H9 (cell line): ENCODE data around the gene DNAJC25. TPM values are rescaled to one million over a fixed set of nuclear protein-coding genes. Genes with fewer than 3 reads are reported as not detected.

Experiments used
- DNase-seq: peaks from one replicate; pipeline ENCODE4 v3.0.0-alpha.2; 2017
- H2AFZ ChIP-seq: one replicate; pipeline ENCODE4 v1.6.1; 2013; ENCODE audit warnings: mild to moderate bottlenecking, low read length, control low read depth, moderate library complexity
- H2AK5ac ChIP-seq: 2 replicates; pipeline ENCODE4 v1.6.1; 2013; ENCODE audit warnings: low read length, control low read depth, mixed read lengths; ENCODE audit not compliant: insufficient read length
- H2BK120ac ChIP-seq: one replicate; pipeline ENCODE4 v1.6.1; 2013; ENCODE audit warnings: low read depth, mild to moderate bottlenecking, low read length, control low read depth, inconsistent platforms; ENCODE audit not compliant: poor library complexity, severe bottlenecking
- H2BK12ac ChIP-seq: 2 replicates; pipeline ENCODE4 v1.6.1; 2013; ENCODE audit warnings: low read length, control low read depth, mixed read lengths, low read depth; ENCODE audit not compliant: insufficient read length
- H2BK15ac ChIP-seq: 2 replicates; pipeline ENCODE4 v1.6.1; 2013; ENCODE audit warnings: low read depth, low read length, control low read depth
- H2BK20ac ChIP-seq: one replicate; pipeline ENCODE4 v1.6.1; 2013; ENCODE audit warnings: low read depth, mild to moderate bottlenecking, low read length, control low read depth, inconsistent platforms; ENCODE audit not compliant: poor library complexity, severe bottlenecking
- H2BK5ac ChIP-seq: 2 replicates; pipeline ENCODE4 v1.6.1; 2013; ENCODE audit warnings: low read length, control low read depth, mixed read lengths; ENCODE audit not compliant: insufficient read length
- H3K14ac ChIP-seq: 2 replicates; pipeline ENCODE4 v1.6.1; 2013; ENCODE audit warnings: low read length, control low read depth; ENCODE audit not compliant: insufficient read depth
- H3K18ac ChIP-seq: 2 replicates; pipeline ENCODE4 v1.6.1; 2013; ENCODE audit warnings: low read depth, mild to moderate bottlenecking, mixed read lengths, low read length, control low read depth; ENCODE audit not compliant: insufficient read length
- H3K23ac ChIP-seq: 2 replicates; pipeline ENCODE4 v1.6.1; 2013; ENCODE audit warnings: low read length, control low read depth, mixed read lengths, low read depth; ENCODE audit not compliant: insufficient read length
- H3K23me2 ChIP-seq: 2 replicates; pipeline ENCODE4 v1.6.1; 2013; ENCODE audit warnings: low read depth, mild to moderate bottlenecking, mixed read lengths, low read length, control low read depth; ENCODE audit not compliant: insufficient read length, poor library complexity, severe bottlenecking
- H3K27ac ChIP-seq: 2 replicates; pipeline ENCODE4 v1.5.1; 2013; ENCODE audit warnings: low read length, control low read depth, mixed read lengths, low read depth; ENCODE audit not compliant: insufficient read length
- H3K27me3 ChIP-seq: 2 replicates; pipeline ENCODE4 v1.6.1; 2013; ENCODE audit warnings: low read length, control low read depth, inconsistent platforms; ENCODE audit not compliant: insufficient read depth
- H3K4ac ChIP-seq: 2 replicates; pipeline ENCODE4 v1.6.1; 2013; ENCODE audit warnings: low read depth, mild to moderate bottlenecking, control low read depth, inconsistent platforms, low read length, moderate library complexity
- H3K4me1 ChIP-seq: 2 replicates; pipeline ENCODE4 v1.6.1; 2013; ENCODE audit warnings: low read length, control low read depth, inconsistent platforms; ENCODE audit not compliant: insufficient read depth
- H3K4me2 ChIP-seq: 2 replicates; pipeline ENCODE4 v1.6.1; 2013; ENCODE audit warnings: low read length, control low read depth, mixed read lengths; ENCODE audit not compliant: insufficient read length, insufficient read depth
- H3K56ac ChIP-seq: 2 replicates; pipeline ENCODE4 v1.6.1; 2013; ENCODE audit warnings: low read depth, mild to moderate bottlenecking, mixed read lengths, low read length, control low read depth; ENCODE audit not compliant: insufficient read length
- H3K79me1 ChIP-seq: 2 replicates; pipeline ENCODE4 v1.6.1; 2013; ENCODE audit warnings: low read depth, mild to moderate bottlenecking, moderate library complexity, low read length, control low read depth, inconsistent platforms; ENCODE audit not compliant: insufficient read depth, poor library complexity, severe bottlenecking
- H3K79me2 ChIP-seq: 2 replicates; pipeline ENCODE4 v1.6.1; 2013; ENCODE audit warnings: low read length, control low read depth, inconsistent platforms; ENCODE audit not compliant: insufficient read depth
- H3K9ac ChIP-seq: 2 replicates; pipeline ENCODE4 v1.6.1; 2013; ENCODE audit warnings: low read length, control low read depth, mixed read lengths; ENCODE audit not compliant: insufficient read length; ENCODE audit errors: extremely low read depth
- H3K9me3 ChIP-seq: one replicate; pipeline ENCODE4 v1.6.1; 2013; ENCODE audit warnings: low read depth, low read length, inconsistent platforms; ENCODE audit not compliant: control insufficient read depth
- H3T11ph ChIP-seq: one replicate; pipeline ENCODE4 v1.6.1; 2013; ENCODE audit warnings: mild to moderate bottlenecking, low read length, control low read depth, inconsistent platforms
- H4K20me1 ChIP-seq: one replicate; pipeline ENCODE4 v1.6.1; 2013; ENCODE audit not compliant: control insufficient read depth, insufficient read length, insufficient read depth
- H4K5ac ChIP-seq: 2 replicates; pipeline ENCODE4 v1.6.1; 2013; ENCODE audit warnings: low read depth, mild to moderate bottlenecking, mixed read lengths, low read length, control low read depth; ENCODE audit not compliant: insufficient read length
- H4K8ac ChIP-seq: replicated peaks from 2 replicates; pipeline ENCODE4 v1.6.1; 2013; ENCODE audit warnings: low read length, control low read depth, mixed read lengths, low read depth; ENCODE audit not compliant: insufficient read length
- H4K91ac ChIP-seq: 2 replicates; pipeline ENCODE4 v1.6.1; 2013; ENCODE audit warnings: low read depth, mild to moderate bottlenecking, moderate library complexity, mixed read lengths, low read length, control low read depth; ENCODE audit not compliant: insufficient read length
- H3K27ac Mint-ChIP-seq, 3 experiments: 2 replicates in 2 of 3; 3 replicates in 1 of 3; pipeline ENCODE4 v1.8.0; 2020 to 2021; ENCODE audit warnings: mixed read lengths in 3 of 3, mild to moderate bottlenecking in 1 of 3, moderate library complexity in 1 of 3
- H3K27me3 Mint-ChIP-seq: 2 replicates; pipeline ENCODE4 v1.8.0; 2021; ENCODE audit warnings: low read depth, mild to moderate bottlenecking, moderate library complexity, mixed read lengths
- H3K36me3 Mint-ChIP-seq, 3 experiments: 2 replicates in 2 of 3; 3 replicates in 1 of 3; pipeline ENCODE4 v1.8.0; 2020 to 2021; ENCODE audit warnings: low read depth in 3 of 3, mixed read lengths in 3 of 3; ENCODE audit not compliant: insufficient read depth in 1 of 3
- H3K4me1 Mint-ChIP-seq, 2 experiments: 2 replicates each; pipeline ENCODE4 v1.8.0; 2020; ENCODE audit warnings: mixed read lengths in 2 of 2
- H3K4me3 Mint-ChIP-seq, 2 experiments: 2 replicates in 1 of 2; 3 replicates in 1 of 2; pipeline ENCODE4 v1.8.0; 2020 to 2021; ENCODE audit warnings: mild to moderate bottlenecking in 2 of 2, mixed read lengths in 2 of 2, moderate library complexity in 1 of 2
- H3K9me3 Mint-ChIP-seq, 2 experiments: 2 replicates in 1 of 2; 3 replicates in 1 of 2; pipeline ENCODE4 v1.8.0; 2020; ENCODE audit warnings: mild to moderate bottlenecking in 2 of 2, mixed read lengths in 2 of 2, moderate library complexity in 1 of 2
- CTCF ChIP-seq: fragments of 200-600 bp; sonication (generic); conservative IDR thresholded peaks from 3 replicates; pipeline ENCODE4 v1.8.0; 2021; ENCODE audit warnings: antibody characterized with exemption, mild to moderate bottlenecking
- WGBS: extraction: QIAGEN DNeasy Blood & Tissue Kit; methylation state at CpG from one replicate; pipeline ENCODE4 v1.1.7; 2013; ENCODE audit warnings: missing lambda C conversion rate, low lambda C conversion rate, mixed read lengths; ENCODE audit not compliant: insufficient read length; ENCODE audit errors: extremely low coverage; 5-methylcytosine and 5-hydroxymethylcytosine counted together
- total RNA-seq: library from RNA; stranded (reverse); gene quantifications from 2 replicates; pipeline ENCODE4 v1.2.1, GENCODE V29; 2021

Gene DNAJC25
- total RNA-seq, 1 experiment from 2014 or later: 7.6 TPM

GRCh38 chr9:111605041-111605559 is 26.0 kb upstream of the DNAJC25 start:
- no peak overlapping the region for H4K5ac ChIP-seq
- H2AK5ac ChIP-seq: no peak overlapping the region
- peaks cover 1% of the 10 kb centered on the region for H3K23me2 ChIP-seq
- H3K56ac ChIP-seq: no peak overlapping the region
- no peak overlapping the region for H2BK20ac ChIP-seq
- no peak overlapping the region for H3K27ac ChIP-seq
- H3K79me2 ChIP-seq: no peaks in the 10 kb centered on the region
- no peaks in the 10 kb centered on the region for H3K4me1 ChIP-seq
- Mint-ChIP-seq H3K27ac (no peak overlapping the region; a peak in 1 of 7 replicates), H3K4me1 (peaks cover 0 to 4% of the 10 kb centered on the region in 2 experiments; a peak in 1 of 4 replicates), H3K27me3 (peaks cover 8% of the 10 kb centered on the region), H3K9me3 (no peaks in the 10 kb centered on the region), H3K36me3 (no peaks in the 10 kb centered on the region), H3K4me3 (no peak overlapping the region)
- H3K18ac ChIP-seq: no peak overlapping the region
- no peaks in the 10 kb centered on the region for H4K20me1 ChIP-seq
- no peaks in the 10 kb centered on the region for H3K9me3 ChIP-seq
- no peak overlapping the region for H3K23ac ChIP-seq
- H3K9ac ChIP-seq: no peak overlapping the region
- no peak overlapping the region for H3T11ph ChIP-seq
- H3K4me2 ChIP-seq: no peak overlapping the region
- no peak overlapping the region for H2BK5ac ChIP-seq
- H3K14ac ChIP-seq: no peak overlapping the region
- DNase-seq: no peak
- no peak overlapping the region for H2BK12ac ChIP-seq
- no peaks in the 10 kb centered on the region for H3K79me1 ChIP-seq
- H4K91ac ChIP-seq: no peak overlapping the region
- no peak overlapping the region for H2AFZ ChIP-seq
- no peak overlapping the region for H2BK120ac ChIP-seq
- no peak overlapping the region for H4K8ac ChIP-seq
- H3K27me3 ChIP-seq: no peaks in the 10 kb centered on the region
- WGBS: no CpG with 5 or more reads among the region's 9 CpGs
- no peak for TF ChIP-seq CTCF
- no peak overlapping the region for H2BK15ac ChIP-seq
- no peak overlapping the region for H3K4ac ChIP-seq
